ENCODE results near the gene PYHIN1. TPM values are rescaled to one million over a fixed set of nuclear protein-coding genes. Genes with fewer than 3 reads are reported as not detected.
"Not testable (repeated sequence)": the region's sequence is repeated elsewhere in the genome, so short reads cannot be mapped to it uniquely, and the experiment has no call there.

The PYHIN1 gene
- total RNA-seq, 1 donor, result not detected

DNA sequence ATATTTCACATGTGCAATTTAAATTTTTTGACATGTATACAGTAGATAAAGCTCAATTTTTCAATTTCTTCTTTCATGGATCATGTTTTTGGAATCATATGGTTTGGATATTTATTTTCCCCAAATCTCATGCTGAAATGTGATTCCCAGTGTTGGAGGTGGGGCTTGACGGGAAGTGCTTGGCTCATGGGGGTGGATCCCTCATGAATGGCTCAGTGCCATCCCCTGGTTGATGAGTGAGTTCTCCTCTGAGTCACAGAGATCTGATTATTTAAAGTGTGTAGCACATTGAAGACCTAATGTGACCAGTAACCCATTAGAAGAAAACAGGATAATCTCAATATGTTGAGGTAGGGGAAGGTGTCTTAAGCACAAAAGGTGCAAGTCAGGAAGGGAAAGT, 69.3 kb downstream of the PYHIN1 start:
- H3K4me3 ChIP-seq (ENCODE audit: low read depth, low read length), result peak overlapping the region; percentile 58

DNA sequence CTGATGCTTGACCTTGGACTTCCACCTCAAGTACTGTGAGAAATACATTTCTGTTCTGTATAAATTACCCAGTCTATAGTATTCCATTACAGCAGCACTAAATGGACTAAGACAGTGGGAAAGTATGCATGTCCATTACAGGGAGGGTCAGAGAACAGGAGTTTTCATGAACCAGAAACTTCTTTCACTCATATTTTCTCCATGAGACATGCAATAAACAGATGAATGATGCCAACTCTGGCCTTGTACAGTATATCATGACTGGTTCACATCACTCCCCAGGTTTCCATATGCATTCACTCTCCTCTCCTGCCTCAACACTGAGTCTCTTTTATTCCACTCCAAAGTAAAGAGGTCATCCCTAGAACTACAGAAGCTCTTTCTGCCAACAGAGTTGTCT, 73.8 kb downstream of the PYHIN1 start:
- H3K4me3 ChIP-seq (ENCODE audit: low read depth, low read length), result no peak overlapping the region
- peak; percentile 12 for DNase-seq (ENCODE audit: low read depth)
- TF ChIP-seq, protein P1, sequence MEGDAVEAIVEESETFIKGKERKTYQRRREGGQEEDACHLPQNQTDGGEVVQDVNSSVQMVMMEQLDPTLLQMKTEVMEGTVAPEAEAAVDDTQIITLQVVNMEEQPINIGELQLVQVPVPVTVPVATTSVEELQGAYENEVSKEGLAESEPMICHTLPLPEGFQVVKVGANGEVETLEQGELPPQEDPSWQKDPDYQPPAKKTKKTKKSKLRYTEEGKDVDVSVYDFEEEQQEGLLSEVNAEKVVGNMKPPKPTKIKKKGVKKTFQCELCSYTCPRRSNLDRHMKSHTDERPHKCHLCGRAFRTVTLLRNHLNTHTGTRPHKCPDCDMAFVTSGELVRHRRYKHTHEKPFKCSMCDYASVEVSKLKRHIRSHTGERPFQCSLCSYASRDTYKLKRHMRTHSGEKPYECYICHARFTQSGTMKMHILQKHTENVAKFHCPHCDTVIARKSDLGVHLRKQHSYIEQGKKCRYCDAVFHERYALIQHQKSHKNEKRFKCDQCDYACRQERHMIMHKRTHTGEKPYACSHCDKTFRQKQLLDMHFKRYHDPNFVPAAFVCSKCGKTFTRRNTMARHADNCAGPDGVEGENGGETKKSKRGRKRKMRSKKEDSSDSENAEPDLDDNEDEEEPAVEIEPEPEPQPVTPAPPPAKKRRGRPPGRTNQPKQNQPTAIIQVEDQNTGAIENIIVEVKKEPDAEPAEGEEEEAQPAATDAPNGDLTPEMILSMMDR (IDR thresholded peaks at IDR 0.05; ENCODE audit: insufficient read depth, low read depth, low read length), result no peak

More for the DNA sequence above, 69.3 kb downstream of the PYHIN1 start:
- TF ChIP-seq, protein P1 (IDR thresholded peaks at IDR 0.05; ENCODE audit: insufficient read depth, low read depth, low read length), result no peak
- DNase-seq (ENCODE audit: low read depth), result peak; percentile 93

DNA sequence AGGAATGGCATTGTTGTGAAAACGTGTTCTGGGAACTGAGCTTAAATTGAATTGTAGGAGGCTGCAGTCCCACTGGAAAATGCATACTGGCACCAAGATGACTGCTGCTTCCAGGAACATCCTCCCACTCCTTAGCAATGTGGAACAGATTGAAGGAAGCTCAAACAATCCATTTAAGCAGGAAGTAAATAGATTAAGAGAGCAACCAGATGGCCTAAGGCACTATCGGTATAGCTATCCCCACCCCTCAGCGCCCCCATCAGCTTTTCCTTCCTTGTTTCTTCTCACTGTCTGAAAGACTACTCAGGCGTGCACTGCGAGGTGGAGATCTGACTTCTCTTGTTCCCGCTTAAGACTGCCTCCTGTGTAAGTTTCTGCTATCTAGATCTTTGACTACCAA, 74.3 kb downstream of the PYHIN1 start:
- DNase-seq (ENCODE audit: low read depth), result peak; percentile 18
- TF ChIP-seq, protein P1 (IDR thresholded peaks at IDR 0.05; ENCODE audit: insufficient read depth, low read depth, low read length), result no peak
- no peak overlapping the region for H3K4me3 ChIP-seq (ENCODE audit: low read depth, low read length)

DNA sequence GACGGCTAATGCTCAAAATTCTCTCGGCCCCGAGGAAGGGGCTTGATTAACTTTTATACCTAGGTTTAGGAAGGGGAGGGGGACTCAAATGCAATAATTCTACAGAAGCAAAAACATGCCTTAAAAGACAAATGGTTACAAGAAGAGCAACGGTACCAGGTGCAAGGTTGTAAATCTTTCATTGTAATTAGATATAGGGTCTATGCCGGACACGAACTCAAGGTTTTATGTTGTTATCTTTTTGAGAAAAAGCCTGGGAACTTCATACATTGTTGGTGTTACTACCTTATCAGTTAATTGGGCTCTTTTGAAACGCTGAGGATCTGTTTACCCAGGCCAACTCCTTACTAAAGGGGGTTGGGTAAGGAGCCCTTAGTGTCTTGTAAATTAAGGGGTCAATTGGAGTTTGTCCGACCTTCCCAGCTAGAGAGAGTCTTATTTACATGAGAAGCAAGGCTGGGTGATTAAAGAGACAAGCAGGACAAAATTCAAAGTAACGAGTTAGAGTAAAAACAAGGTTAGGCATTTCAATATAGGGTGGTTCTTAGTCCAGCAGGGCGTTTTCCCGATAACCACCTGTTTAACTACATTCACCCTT, 75.0 kb downstream of the PYHIN1 start:
- not testable (repeated sequence) for H3K4me3 ChIP-seq (ENCODE audit: low read depth, low read length)
- DNase-seq (ENCODE audit: low read depth), result peak; percentile 17

DNA sequence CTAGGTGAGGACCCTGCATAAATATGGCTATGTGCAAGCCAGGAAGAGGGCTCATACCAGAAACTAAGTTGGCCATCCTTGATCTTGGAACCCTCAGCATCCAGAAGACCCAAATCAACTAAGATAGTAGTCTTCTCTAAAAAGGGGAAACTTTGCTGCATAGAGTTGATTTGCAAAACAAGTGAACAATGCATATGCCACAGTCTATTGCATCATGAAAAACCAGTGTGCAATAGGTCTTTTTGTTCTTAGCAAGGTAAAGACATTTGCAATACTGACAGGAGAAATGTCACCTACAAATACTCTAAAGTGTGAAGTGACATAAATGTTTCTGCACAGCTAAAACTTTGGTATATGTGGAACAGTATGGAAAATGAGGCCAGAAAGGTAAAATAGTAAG, 76.4 kb downstream of the PYHIN1 start:
- DNase-seq (ENCODE audit: low read depth), result no peak
- TF ChIP-seq, protein P1 (IDR thresholded peaks at IDR 0.05; ENCODE audit: insufficient read depth, low read depth, low read length), result no peak
- H3K4me3 ChIP-seq (ENCODE audit: low read depth, low read length), result no peak overlapping the region

DNA sequence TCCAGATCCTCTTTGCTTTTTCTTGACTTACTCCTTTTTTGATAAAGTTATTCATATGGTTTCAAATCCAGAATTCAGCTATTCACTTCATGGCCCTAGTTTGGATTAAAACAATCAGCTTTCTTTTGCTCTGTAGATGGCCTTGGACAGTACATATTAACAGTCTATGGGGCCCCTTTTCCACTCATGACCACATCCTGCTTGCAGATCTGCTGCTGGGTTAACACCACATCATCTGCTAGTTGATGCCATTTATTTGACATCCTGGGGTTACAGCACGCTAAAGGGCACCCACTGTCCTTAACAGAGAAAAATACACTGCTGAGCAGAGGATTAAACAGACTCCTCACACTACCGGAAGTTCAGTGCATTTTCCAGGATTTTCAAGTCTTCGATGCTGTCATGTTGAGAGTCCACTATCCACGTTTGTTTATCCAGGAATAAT, 77.4 kb downstream of the PYHIN1 start:
- H3K4me3 ChIP-seq (ENCODE audit: low read depth, low read length), result no peak overlapping the region
- DNase-seq (ENCODE audit: low read depth), result peak; percentile 56

DNA sequence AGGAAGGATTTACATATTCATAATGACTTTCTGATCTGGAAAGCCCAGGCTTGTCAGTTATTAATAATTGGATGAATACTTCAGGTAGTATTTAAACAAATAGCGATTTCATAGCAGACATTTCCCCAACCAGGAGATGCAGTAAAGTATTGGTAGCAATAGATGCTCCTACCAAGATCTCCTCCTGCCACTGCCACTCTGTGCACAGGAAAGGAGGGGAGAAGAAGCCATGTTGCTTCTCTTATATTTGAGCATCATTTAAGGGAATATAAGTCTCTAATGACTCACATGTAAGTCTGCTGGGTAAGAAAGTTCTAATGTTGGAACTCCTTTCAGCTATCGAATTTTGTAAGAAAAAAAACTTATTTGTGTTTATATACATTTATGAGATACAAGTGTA, 77.9 kb downstream of the PYHIN1 start:
- DNase-seq (ENCODE audit: low read depth), result no peak
- TF ChIP-seq, protein P1 (IDR thresholded peaks at IDR 0.05; ENCODE audit: insufficient read depth, low read depth, low read length), result no peak
- peak overlapping the region; percentile 87 for H3K4me3 ChIP-seq (ENCODE audit: low read depth, low read length)

More for the DNA sequence above, 77.4 kb downstream of the PYHIN1 start:
- TF ChIP-seq, protein P1 (IDR thresholded peaks at IDR 0.05; ENCODE audit: insufficient read depth, low read depth, low read length), result no peak

All from fibroblast of villous mesenchyme (primary cell).